Esophagus squamous epithelium (tissue), 4 donors: Measurements from ENCODE around the gene TCHH.

Source experiments
- POLR2A ChIP-seq, 4 donors: fragments of 450-650 bp; IDR thresholded peaks; one replicate each; pipeline ENCODE4 v1.6.1; 2017; ENCODE audit warnings: antibody characterized with exemption in 4 of 4, mild to moderate bottlenecking in 4 of 4, moderate library complexity in 3 of 4
- TF ChIP-seq, protein P1 (sequence below), 6 experiments: fragments of 450-650 bp in 4 of 6; fragments of 200-600 bp in 2 of 6; sonication (generic) in 2 of 6; IDR thresholded peaks; one replicate each; pipeline ENCODE4 v1.5.1; 2016 to 2019; ENCODE audit warnings: antibody characterized with exemption in 6 of 6, mild to moderate bottlenecking in 4 of 6, moderate library complexity in 4 of 6

- TF ChIP-seq, protein P1, sequence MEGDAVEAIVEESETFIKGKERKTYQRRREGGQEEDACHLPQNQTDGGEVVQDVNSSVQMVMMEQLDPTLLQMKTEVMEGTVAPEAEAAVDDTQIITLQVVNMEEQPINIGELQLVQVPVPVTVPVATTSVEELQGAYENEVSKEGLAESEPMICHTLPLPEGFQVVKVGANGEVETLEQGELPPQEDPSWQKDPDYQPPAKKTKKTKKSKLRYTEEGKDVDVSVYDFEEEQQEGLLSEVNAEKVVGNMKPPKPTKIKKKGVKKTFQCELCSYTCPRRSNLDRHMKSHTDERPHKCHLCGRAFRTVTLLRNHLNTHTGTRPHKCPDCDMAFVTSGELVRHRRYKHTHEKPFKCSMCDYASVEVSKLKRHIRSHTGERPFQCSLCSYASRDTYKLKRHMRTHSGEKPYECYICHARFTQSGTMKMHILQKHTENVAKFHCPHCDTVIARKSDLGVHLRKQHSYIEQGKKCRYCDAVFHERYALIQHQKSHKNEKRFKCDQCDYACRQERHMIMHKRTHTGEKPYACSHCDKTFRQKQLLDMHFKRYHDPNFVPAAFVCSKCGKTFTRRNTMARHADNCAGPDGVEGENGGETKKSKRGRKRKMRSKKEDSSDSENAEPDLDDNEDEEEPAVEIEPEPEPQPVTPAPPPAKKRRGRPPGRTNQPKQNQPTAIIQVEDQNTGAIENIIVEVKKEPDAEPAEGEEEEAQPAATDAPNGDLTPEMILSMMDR (IDR thresholded peaks at IDR 0.05) = no peak
- no peak for TF ChIP-seq POLR2A (IDR thresholded peaks at IDR 0.05)
Observed at GRCh38 chr1:152109231-152109997, 5.8 kb downstream of the TCHH start.
